Activated T-cell treated with anti-CD3 and anti-CD28 coated beads, Interleukin-2, amount 50 U/mL, for 72 hours (primary cell): ENCODE results near the gene SP140L. TPM values are rescaled to one million over a fixed set of nuclear protein-coding genes. Genes with fewer than 3 reads are reported as not detected.
"Not testable (repeated sequence)": the region's sequence is repeated elsewhere in the genome, so short reads cannot be mapped to it uniquely, and the experiment has no call there.

Experiments used
- ATAC-seq, 2 donors: fragments of 150-1000 bp; cut with Tn5 transposase; replicated peaks in 1 of 2; 2 replicates each; pipeline ENCODE4 v1.10.0; 2021; ENCODE audit warnings: moderate library complexity in 2 of 2, mild to moderate bottlenecking in 1 of 2
- DNase-seq, 2 donors: peaks; one replicate each; pipeline ENCODE4 v3.0.0; 2021 to 2022; ENCODE audit warnings: mixed read lengths in 1 of 2
- H3K27ac Mint-ChIP-seq: one replicate; pipeline ENCODE4 v1.8.0; 2022; ENCODE audit warnings: mild to moderate bottlenecking, moderate library complexity, mixed read lengths
- H3K27me3 Mint-ChIP-seq: one replicate; pipeline ENCODE4 v1.8.0; 2022; ENCODE audit warnings: low read depth, mixed read lengths
- H3K36me3 Mint-ChIP-seq, 2 donors: one replicate each; pipeline ENCODE4 v1.8.0; 2022; ENCODE audit warnings: mixed read lengths in 2 of 2, mild to moderate bottlenecking in 1 of 2; ENCODE audit not compliant: insufficient read depth in 2 of 2
- H3K4me1 Mint-ChIP-seq: one replicate; pipeline ENCODE4 v1.8.0; 2022; ENCODE audit warnings: low read depth, mixed read lengths
- H3K4me3 Mint-ChIP-seq, 2 donors: one replicate each; pipeline ENCODE4 v1.8.0; 2022; ENCODE audit warnings: mild to moderate bottlenecking in 2 of 2, mixed read lengths in 2 of 2, moderate library complexity in 2 of 2
- H3K9me3 Mint-ChIP-seq, 2 donors: one replicate each; pipeline ENCODE4 v1.8.0; 2022; ENCODE audit warnings: mixed read lengths in 2 of 2
- total RNA-seq, 2 donors: library from RNA; stranded (reverse); gene quantifications; one replicate each; pipeline ENCODE4 v1.2.3, GENCODE V29; 2022

The SP140L gene
- total RNA-seq, result 10 to 100 TPM; 59.9 to 63.0 TPM

DNA sequence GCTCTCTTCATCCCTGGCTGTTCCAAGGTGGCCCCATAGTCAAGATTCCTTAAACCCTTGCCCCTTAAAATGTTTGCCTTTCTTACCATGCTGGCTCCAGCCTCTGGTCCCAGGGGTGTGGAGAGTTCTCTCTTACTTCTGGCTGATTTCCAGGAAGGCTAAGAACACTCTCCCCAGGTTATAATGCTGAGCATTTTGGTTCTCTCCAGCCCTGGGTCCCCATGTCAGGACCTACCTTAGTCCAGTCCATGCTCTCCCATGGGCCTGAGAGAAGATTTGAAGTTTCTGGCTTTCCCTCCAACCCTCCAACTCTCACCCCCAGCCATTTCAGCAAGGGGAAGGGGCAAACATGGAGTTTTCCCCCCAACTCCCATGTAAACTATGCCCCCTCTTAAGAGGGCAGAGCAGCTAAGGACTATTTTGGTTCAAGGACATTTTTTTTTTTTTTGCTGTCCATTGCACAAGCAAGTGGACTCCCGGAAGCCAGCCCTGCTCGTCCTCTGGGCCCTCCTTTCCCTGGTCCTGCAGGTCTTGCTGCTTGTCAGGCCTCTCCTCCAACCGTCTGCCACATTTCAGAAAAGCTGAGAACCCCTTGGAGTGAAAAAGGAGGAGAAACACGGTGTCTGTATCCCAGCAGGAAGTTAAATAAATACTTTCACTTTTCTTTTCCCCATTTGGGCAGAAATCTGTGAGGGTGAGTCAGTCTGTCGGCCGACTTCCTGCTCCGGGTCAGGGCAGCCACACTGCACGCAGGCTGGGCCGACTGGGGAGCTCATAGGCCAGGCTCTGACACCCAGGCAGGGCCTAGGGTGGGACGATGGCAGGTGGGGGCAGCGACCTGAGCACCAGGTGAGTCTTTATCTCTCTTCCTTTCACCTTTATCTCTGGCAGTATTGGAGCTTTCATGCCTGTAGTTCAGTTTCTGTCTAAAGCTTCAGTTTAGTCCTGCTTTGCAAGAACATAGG lies at the start of gene SP140L:
SP140L (plus strand) TSS at position 741 of the 965 bp plus-strand sequence; CDS start at position 818, 77 bp downstream.
- DNase-seq (peak; percentile 81 to 87), ATAC-seq (peak; percentile 97)
- H3K9me3 Mint-ChIP-seq, result no peaks in the 10 kb centered on the region
- H3K27ac Mint-ChIP-seq, result peak within 1 kb of the TSS; percentile 99
- H3K4me3 Mint-ChIP-seq, result peak within 1 kb of the TSS; percentile 96 to 100
- H3K36me3 Mint-ChIP-seq, result peaks cover 6 to 8% of the 10 kb centered on the region in 2 donors
- peaks cover 69% of the 10 kb centered on the region for H3K4me1 Mint-ChIP-seq
- H3K27me3 Mint-ChIP-seq, result no peaks in the 10 kb centered on the region

DNA sequence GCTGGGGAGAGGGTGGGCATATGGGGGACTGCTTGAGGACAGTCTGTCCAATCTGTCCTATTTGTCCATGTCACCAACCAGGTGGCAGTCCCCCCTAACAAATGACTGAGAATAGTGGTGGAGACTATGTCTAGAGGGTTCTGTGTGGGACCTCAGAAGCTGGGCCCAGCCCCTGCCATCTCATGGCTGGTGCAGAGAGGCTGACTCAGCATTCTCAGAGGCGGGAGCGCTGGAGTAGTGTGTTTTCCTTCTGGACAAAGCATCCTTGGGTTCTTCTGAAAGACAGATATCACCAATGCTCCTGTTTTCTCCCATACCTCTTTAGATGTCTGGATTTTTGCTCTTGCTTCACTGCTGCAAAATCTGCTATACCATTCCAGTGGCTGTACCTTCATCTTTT lies 44.1 kb upstream of the SP140L start:
- DNase-seq, result no peak
- Mint-ChIP-seq H3K27me3 (no peaks in the 10 kb centered on the region), H3K9me3 (peaks cover 0 to 2% of the 10 kb centered on the region in 2 donors), H3K4me3 (no peak overlapping the region), H3K4me1 (peaks cover 18% of the 10 kb centered on the region), H3K36me3 (peaks cover 8 to 22% of the 10 kb centered on the region in 2 donors), H3K27ac (no peak overlapping the region)
- no peak for ATAC-seq

DNA sequence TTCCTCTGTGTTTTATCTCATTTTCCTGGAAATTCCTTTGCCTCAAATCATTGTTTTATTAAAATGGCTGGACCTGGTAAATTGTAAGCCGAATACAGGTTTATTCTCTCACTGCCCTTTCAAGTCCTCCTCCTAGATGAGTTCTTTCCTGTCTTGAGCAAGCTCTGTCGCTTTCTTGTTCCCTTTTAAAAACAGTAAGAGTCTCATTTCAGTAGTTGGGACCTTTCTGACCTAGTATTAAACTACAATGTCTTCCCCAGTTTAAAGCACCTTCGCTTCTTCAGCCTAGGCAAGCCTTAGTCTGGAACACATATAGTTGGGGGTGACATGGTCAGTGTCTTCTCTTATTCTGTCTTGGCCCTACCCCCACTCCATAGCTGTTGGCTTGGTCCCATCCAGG lies 40.9 kb upstream of the SP140L start:
- no peak for ATAC-seq
- no peak overlapping the region for H3K27ac Mint-ChIP-seq
- H3K4me1 Mint-ChIP-seq, result peaks cover 31% of the 10 kb centered on the region
- H3K9me3 Mint-ChIP-seq, result peaks cover 0 to 6% of the 10 kb centered on the region in 2 donors
- DNase-seq, result no peak
- no peaks in the 10 kb centered on the region for H3K27me3 Mint-ChIP-seq
- H3K4me3 Mint-ChIP-seq, result no peak overlapping the region
- H3K36me3 Mint-ChIP-seq, result peaks cover 24 to 33% of the 10 kb centered on the region in 2 donors

DNA sequence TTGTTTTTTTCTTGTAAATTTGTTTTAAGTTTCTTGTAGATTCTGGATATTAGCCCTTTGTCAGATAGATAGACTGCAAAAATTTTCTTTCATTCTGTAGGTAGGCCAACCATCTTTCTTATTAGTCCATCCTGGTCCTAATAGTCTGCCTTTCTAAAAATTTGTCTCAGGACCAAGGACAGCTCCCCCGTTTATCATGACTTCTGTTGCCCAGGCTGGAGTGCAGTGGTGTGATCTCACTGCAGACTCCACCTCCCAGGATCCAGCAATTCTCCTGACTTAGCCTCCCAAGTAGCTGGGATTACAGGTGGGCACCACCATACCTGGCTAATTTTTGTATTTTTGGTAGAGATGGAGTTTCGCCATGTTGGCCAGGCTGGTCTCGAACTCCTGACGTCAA lies 37.7 kb upstream of the SP140L start:
- ATAC-seq, H3K27me3 Mint-ChIP-seq, H3K27ac Mint-ChIP-seq, H3K9me3 Mint-ChIP-seq, DNase-seq: not testable (repeated sequence)
- Mint-ChIP-seq H3K4me1 (peaks cover 31% of the 10 kb centered on the region), H3K4me3 (peak overlapping the region in 1 of 2 donors; percentile 29), H3K36me3 (peaks cover 37 to 56% of the 10 kb centered on the region in 2 donors)

DNA sequence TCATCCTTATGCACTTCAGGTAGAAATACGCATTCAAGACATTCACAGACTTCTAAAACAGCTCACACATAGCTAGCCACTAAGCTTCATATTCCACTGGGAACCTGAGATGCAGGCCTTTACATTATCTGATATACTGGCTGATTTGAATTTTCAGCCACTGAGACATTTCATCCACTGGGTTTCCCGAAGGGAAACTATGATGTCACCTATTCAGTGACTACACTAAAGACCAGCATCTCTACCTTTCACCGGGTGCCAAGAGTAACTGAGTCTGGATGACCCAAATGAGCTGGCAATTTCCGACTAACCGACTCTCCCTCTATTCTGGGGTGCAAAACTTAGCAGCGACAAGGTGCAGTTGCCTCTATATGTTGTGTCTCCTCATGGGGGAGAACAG lies 31.8 kb upstream of the SP140L start:
- Mint-ChIP-seq H3K27ac (no peak overlapping the region), H3K4me1 (peaks cover 12% of the 10 kb centered on the region), H3K4me3 (no peak overlapping the region), H3K36me3 (peaks cover 44 to 80% of the 10 kb centered on the region in 2 donors), H3K9me3 (peaks cover 2 to 5% of the 10 kb centered on the region in 2 donors), H3K27me3 (no peaks in the 10 kb centered on the region)
- no peak for DNase-seq
- ATAC-seq, result no peak

DNA sequence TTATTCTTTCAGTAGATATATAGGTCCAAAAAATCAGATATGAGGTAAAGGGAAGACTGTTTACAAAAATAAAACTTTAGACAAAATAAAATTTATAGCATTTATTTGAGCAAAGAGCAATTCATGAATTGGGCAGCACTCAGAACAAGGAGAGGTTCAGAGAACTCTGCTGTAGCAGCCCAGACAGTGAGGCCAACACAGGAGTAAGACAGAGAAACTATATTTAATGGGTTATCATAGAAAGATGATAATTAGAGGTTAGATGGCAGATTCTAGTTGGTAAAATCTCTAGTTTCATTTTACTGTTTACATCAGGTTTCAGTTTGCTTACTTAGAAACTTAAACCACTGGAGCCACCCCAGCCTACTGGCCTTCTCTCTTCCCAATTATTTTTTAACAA lies 30.1 kb upstream of the SP140L start:
- no peak for ATAC-seq
- no peak overlapping the region for H3K27ac Mint-ChIP-seq
- no peaks in the 10 kb centered on the region for H3K27me3 Mint-ChIP-seq
- no peak overlapping the region for H3K4me3 Mint-ChIP-seq
- H3K4me1 Mint-ChIP-seq, result peaks cover 12% of the 10 kb centered on the region
- DNase-seq, result no peak
- H3K9me3 Mint-ChIP-seq, result peaks cover 9 to 12% of the 10 kb centered on the region in 2 donors
- peaks cover 49 to 87% of the 10 kb centered on the region in 2 donors for H3K36me3 Mint-ChIP-seq

DNA sequence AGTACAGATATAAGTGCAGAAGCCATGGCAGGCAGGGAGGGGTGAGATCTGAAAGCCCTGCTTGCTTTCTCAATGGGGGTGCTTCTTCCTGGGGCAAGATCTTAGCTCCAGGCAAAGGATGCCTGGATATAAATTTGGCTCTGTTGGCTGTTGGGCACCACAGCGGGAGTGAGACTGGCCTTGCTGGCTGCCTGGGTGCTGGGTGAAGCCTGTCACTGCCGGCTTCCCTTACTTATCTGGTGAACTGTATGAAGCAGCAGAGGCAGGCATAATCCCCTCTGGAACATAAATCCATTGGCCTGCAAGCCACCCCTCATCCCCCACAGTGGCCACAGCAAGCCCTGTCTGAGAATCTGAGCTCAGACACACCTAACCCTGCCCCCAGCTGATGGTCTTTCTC lies 27.4 kb upstream of the SP140L start:
- H3K27me3 Mint-ChIP-seq, result no peaks in the 10 kb centered on the region
- H3K36me3 Mint-ChIP-seq, result peaks cover 45 to 76% of the 10 kb centered on the region in 2 donors
- peaks cover 17 to 21% of the 10 kb centered on the region in 2 donors for H3K9me3 Mint-ChIP-seq
- no peak overlapping the region for H3K27ac Mint-ChIP-seq
- ATAC-seq (no peak), DNase-seq (no peak)
- H3K4me1 Mint-ChIP-seq, result peaks cover 12% of the 10 kb centered on the region
- H3K4me3 Mint-ChIP-seq, result no peak overlapping the region

DNA sequence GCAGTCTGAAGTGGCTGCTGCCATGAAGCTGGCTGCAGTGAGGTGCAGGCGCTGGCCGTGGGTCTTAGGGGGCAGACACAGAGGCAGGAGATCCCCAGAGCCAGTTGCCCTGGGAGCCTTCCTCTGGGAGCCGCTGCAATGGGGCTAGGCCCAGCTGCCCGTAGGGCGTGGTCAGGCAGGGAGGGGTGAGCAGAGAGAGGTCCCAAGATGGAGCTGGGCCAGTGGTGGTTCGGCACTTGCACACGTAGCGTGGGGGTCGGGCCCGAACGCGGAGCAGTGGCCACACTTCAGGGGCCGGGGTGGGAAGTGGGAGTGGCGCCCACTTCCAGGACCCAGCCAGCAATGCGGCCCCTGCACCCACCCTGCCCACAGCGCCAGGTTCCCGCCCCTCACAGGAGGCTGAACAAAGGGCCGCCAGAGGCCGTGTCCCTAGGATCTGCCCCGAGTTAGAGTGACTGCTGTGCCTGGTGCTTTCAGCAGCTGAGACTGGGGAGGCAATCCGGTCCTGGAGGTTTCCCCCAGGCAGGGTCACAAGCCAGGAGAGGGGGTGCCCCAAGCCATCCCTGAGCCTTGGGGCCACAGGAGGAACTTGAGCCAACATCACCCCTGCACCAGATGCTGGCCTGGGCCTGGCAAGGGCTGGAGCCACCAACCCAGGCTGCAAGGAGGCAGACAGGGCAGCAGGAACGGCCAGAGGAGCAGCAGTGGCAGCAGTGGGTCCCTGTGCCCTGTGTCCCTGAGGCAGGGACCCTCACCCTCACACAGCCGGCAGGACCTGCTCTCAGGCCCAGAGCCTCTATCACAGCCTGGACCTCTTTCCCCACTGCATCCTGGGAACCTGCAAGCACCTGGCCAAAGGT lies 21.3 kb upstream of the SP140L start:
- ATAC-seq, result peak; percentile 15
- DNase-seq, result no peak
- Mint-ChIP-seq H3K36me3 (peaks cover 16 to 28% of the 10 kb centered on the region in 2 donors), H3K27me3 (no peaks in the 10 kb centered on the region), H3K9me3 (peaks cover 12 to 14% of the 10 kb centered on the region in 2 donors), H3K4me1 (peaks cover 5% of the 10 kb centered on the region), H3K4me3 (no peak overlapping the region), H3K27ac (no peak overlapping the region)

DNA sequence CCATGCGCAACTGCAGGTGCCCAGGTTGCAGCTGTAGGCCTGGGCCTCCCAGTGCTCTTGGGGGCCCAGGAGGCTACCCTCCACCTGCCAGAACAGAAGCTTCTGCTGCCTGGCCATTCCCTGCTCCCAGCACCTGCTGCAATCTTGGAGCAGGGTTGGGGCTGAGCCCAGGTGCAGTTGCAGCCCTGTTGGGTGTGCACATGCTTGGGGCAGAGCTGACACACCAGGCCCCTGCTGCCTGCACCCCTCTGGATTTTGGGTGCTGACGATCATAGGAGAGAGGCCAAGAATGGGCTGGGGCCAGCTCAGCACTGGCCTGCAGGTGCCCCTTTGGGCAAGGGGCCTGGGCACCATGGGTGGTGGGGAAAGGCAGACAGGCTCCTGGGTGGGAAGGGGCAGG lies 20.5 kb upstream of the SP140L start:
- Mint-ChIP-seq H3K4me3 (no peak overlapping the region), H3K36me3 (peaks cover 14 to 21% of the 10 kb centered on the region in 2 donors), H3K9me3 (peaks cover 11 to 12% of the 10 kb centered on the region in 2 donors), H3K4me1 (peaks cover 5% of the 10 kb centered on the region), H3K27ac (no peak overlapping the region), H3K27me3 (no peaks in the 10 kb centered on the region)
- no peak for DNase-seq
- ATAC-seq, result peak in 1 of 2 donors; percentile 17

DNA sequence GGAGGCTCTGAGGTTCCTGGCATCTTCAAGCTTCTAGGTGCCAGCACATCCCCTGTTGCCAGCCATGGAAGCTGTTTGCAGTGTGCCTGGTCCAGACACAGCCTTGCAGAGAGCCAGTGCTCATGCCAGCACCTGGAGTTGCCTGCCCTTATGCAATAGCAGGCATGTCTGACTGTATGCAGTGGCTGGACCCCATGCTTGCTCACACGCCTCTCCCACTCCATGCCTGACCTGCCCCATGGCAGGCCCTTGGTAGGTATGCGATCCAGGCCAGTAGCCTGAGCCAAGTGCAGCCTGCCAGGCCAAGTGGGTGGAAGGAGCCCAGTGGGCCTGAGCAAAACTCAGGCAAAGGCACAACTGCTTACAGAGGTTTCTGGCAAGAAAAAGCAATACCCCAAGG lies 19.5 kb upstream of the SP140L start:
- Mint-ChIP-seq H3K27me3 (no peaks in the 10 kb centered on the region), H3K9me3 (peaks cover 6 to 9% of the 10 kb centered on the region in 2 donors), H3K4me1 (peaks cover 5% of the 10 kb centered on the region), H3K36me3 (peaks cover 11 to 22% of the 10 kb centered on the region in 2 donors), H3K4me3 (no peak overlapping the region), H3K27ac (no peak overlapping the region)
- DNase-seq, result no peak
- ATAC-seq, result no peak

DNA sequence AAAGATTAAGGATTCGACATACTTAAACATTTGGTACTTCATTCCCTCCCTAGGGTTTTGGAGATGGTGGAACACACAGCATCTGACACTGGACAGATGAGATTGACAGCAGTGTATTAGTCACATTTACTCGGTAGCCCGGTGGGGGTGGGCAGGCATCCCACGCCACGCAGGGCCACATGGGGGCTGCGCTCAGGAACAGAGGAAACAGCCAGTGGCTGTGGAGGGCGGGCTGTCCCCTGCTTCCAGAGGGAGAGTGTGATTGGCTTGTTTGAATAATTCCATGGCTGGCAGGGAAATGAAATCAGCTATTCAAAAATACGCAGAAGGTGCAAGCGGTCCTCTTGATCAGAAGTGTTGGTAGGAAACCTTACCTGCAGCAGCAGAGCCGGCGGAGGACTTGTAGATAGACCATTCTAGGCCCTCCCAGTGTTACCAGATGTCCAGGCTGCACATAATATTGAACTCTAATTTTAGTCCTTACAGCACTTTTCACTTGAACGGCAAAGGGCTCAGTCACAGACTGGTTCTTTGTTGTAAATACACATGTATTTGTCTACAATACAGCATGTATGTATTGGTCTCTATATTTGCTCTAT lies 18.5 kb upstream of the SP140L start:
- ATAC-seq, result no peak
- H3K4me1 Mint-ChIP-seq, result peaks cover 5% of the 10 kb centered on the region
- H3K27ac Mint-ChIP-seq, result peak overlapping the region; percentile 21
- peaks cover 1 to 2% of the 10 kb centered on the region in 2 donors for H3K9me3 Mint-ChIP-seq
- no peak for DNase-seq
- H3K36me3 Mint-ChIP-seq, result peaks cover 12 to 24% of the 10 kb centered on the region in 2 donors
- H3K27me3 Mint-ChIP-seq, result no peaks in the 10 kb centered on the region
- no peak overlapping the region for H3K4me3 Mint-ChIP-seq

DNA sequence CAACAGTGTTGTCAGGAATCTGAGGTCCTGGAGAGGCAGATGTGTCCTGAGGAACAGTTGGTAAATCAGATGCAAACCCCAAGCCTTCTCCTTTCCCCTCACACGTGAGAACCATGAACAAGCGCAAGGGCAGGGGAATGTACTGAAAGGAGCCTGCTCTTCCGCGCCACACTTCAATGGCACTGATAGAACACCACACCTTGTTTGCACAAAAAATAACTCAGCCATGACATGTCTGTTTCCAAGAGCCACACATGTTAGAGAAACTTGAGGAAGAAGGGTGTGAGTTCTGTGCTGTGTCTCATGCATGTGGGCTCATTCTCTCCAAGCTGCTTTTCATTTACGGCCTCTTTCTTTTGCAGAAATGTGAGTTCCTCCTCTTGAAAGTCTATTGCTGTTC lies 16.2 kb upstream of the SP140L start:
- not testable (repeated sequence) for DNase-seq, H3K4me1 Mint-ChIP-seq, H3K4me3 Mint-ChIP-seq, H3K27me3 Mint-ChIP-seq, H3K27ac Mint-ChIP-seq, H3K9me3 Mint-ChIP-seq, ATAC-seq
- H3K36me3 Mint-ChIP-seq, result peaks cover 7 to 21% of the 10 kb centered on the region in 2 donors
